HG03039 (cell line): ENCODE measurements around the gene GSX2.
A peak's percentile ranks its signal among the peaks of the same experiment; 100 is the strongest.
"Not testable (repeated sequence)": the region's sequence is repeated elsewhere in the genome, so short reads cannot be mapped to it uniquely, and the experiment has no call there.

Experiments
- ATAC-seq: cut with Tn5 transposase; IDR thresholded peaks from one replicate; pipeline ENCODE4 v1.9.1; 2021; ENCODE audit warnings: mild to moderate bottlenecking, moderate library complexity; ENCODE audit not compliant: unreplicated experiment

GSX2 gene

GRCh38 chr4:54099748-54100574, at the start of gene GSX2:
TSS of gene GSX2 (plus strand) at chr4:54100163. CDS start at chr4:54100345, 182 bp downstream.
- ATAC-seq = no peak

- no peak for ATAC-seq
Observed at GRCh38 chr4:54050214-54050904, 49.6 kb upstream of the GSX2 start.

- not testable (repeated sequence) for ATAC-seq
Observed at GRCh38 chr4:54053322-54053721, 46.6 kb upstream of the GSX2 start.

GRCh38 chr4:54054501-54054900, 45.5 kb upstream of the GSX2 start:
- ATAC-seq = no peak

- ATAC-seq = no peak
Observed at GRCh38 chr4:54055494-54055893, 44.5 kb upstream of the GSX2 start.

- no peak for ATAC-seq
Observed at GRCh38 chr4:54056360-54056759, 43.6 kb upstream of the GSX2 start.

- ATAC-seq = no peak
Observed at GRCh38 chr4:54058171-54058570, 41.8 kb upstream of the GSX2 start.

- ATAC-seq = no peak
Observed at GRCh38 chr4:54060116-54060515, 39.8 kb upstream of the GSX2 start.

- ATAC-seq = no peak
Observed at GRCh38 chr4:54061067-54061466, 38.9 kb upstream of the GSX2 start.

GRCh38 chr4:54061873-54062272, 38.1 kb upstream of the GSX2 start:
- ATAC-seq = no peak

GRCh38 chr4:54062392-54062791, 37.6 kb upstream of the GSX2 start:
- no peak for ATAC-seq

GRCh38 chr4:54063229-54063628, 36.7 kb upstream of the GSX2 start:
- no peak for ATAC-seq

GRCh38 chr4:54063737-54064316, 36.1 kb upstream of the GSX2 start:
- peak; percentile 12 for ATAC-seq

GRCh38 chr4:54064317-54065111, 35.4 kb upstream of the GSX2 start, which contains the start of gene CHIC2:
TSS of gene CHIC2 (minus strand) at chr4:54064605. CDS start at chr4:54064300, 305 bp downstream.
- ATAC-seq = peak; percentile 95

GRCh38 chr4:54065282-54066087, 34.5 kb upstream of the GSX2 start:
- ATAC-seq = no peak

GRCh38 chr4:54066088-54066415, 33.9 kb upstream of the GSX2 start:
- no peak for ATAC-seq

- no peak for ATAC-seq
Observed at GRCh38 chr4:54066718-54067129, 33.2 kb upstream of the GSX2 start.

GRCh38 chr4:54067166-54067565, 32.8 kb upstream of the GSX2 start:
- ATAC-seq = no peak

GRCh38 chr4:54073271-54073880, 26.6 kb upstream of the GSX2 start:
- ATAC-seq = no peak

GRCh38 chr4:54074381-54074780, 25.6 kb upstream of the GSX2 start:
- no peak for ATAC-seq
